GM18520 (cell line): ENCODE results near the gene KRTAP19-8.

Source experiments
- ATAC-seq: cut with Tn5 transposase; IDR thresholded peaks from one replicate; pipeline ENCODE4 v1.9.1; 2021; ENCODE audit not compliant: unreplicated experiment

The KRTAP19-8 gene, protein sequence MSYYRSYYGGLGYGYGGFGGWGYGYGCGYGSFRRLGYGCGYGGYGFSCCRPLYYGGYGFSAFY

DNA sequence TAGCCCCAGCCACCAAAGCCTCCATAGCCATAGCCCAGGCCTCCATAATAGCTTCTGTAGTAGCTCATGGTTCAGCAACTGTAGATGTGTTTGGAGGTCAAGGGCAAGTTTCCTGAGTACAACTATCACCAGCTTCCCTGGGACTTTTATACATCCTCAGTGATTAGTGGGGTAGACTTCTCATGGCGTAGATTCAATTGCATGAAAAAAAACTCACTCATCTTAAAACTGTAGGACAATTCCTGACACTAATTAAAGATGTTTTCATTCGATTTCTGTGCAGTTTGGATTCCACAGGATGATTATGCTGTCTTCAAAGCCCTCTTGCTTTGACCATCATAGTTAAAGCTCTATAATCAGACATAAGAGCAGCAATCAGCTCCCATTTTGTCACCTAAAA, at the start of gene KRTAP19-8:
Gene KRTAP19-8, minus strand, starts transcription at position 101 of the 400 bp plus-strand sequence. Its CDS starts 33 bp downstream, at position 68.
- no peak for ATAC-seq

DNA sequence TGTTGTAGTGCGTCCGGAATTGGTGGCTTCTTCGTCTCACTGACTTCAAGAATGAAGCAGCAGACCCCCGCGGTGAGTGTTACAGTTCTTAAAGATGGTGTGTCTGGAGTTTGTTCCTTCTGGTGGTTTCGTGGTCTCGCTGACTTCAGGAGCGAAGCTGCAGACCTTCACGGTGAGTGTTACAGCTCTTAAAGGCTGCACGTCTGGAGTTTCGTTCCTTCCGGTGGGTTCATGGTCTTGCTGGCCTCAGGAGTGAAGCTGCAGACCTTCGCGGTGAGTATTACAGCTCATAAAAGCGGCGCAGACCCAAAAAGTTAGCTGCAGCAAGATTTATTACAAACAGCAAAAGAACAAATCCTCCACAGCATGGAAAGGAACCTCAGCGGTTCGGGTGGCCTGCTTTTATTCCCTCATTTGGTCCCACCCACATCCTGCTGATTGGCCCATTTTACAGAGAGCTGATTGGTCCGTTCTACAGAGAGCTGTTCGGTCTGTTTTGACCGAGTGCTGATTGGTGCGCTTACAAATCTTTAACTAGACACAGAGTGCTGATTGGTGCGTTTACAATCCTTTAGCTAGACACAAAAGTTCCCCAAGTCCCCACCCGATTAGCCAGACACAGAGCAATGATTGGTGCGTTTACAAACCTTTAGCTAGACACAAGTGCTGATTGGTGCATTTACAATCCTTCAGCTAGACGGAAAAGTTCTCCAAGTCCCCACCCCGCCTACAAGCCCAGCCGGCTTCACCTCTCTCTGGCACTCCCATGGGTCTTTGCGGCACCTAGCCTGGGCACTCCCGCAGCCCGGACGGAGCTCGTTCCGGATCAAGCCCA, 49.6 kb upstream of the KRTAP19-8 start:
- no peak for ATAC-seq

DNA sequence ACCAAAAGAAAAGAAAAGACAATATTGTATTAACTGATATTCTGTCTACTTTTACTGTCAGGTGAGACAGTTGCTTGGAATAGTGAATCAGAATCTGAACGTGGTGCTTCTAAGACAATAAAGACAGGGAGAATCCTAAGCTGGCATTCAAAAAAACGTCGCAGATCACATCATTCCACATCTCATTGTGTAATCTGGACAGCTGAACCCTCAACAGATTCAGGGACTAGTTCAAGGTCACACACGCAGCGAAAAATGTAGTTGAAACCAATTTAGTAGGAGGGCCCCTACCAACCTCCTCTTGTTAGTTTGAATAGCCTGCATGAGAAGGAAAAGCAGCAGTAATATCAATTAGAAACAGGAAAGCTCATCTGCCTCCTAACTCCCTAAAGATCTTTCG, 46.4 kb upstream of the KRTAP19-8 start:
- no peak for ATAC-seq

DNA sequence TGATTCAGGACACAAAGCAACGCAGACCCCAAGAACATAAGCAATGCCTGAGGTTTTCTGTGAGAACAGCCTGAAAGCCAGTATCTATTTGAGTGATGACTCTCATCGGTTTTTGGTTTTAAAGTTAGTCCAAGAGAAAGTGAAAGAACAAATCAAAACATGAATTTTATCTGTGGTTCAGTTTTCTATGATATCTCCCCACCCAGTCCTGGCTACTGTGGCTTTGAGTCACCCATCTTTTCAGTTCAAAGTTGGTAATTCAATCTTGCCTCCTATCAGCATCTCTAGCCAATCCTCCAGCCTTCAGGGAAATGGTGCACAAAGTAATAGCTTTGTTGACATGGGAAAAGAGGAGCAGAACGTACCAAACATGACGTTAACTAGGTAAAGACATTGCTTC, 40.5 kb upstream of the KRTAP19-8 start:
- ATAC-seq: peak; percentile 79

DNA sequence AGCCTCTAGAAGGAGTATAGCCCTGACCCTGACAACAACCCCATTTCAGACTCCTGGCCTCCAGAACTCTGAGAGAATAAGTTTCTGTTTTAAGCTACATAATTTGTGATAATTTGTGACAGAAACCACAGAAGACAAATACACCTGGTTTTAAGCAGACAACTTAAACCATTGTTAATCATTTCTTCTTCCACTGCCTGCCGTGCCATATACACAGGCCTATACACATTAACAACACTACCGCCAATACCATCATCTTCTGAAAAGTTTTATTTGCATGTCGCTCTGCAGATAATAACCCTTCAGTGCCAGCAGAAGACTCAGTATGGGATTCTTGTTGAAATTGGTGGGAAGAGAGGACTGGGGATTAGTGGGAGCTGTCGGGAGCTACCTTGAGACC, 39.9 kb upstream of the KRTAP19-8 start:
- ATAC-seq: peak; percentile 11

DNA sequence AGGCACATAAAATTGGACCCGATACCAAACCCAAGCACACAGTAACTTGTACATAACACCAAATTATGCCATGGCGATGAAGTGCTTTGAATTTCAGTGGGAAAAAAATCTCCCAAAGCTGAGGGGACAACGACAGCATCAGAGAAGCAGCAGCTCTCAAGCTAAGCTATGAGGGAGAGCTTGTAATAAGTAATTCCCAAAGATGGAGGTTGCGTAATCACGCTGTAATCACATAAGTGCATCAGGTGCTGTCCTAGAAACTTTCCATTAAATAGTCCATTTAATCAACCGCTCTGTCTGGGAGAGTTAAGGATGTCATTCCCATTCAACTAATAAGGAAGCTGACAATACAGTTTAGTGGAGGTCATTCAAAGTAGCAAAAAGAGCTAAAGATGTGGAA, 37.6 kb upstream of the KRTAP19-8 start:
- ATAC-seq: no peak

DNA sequence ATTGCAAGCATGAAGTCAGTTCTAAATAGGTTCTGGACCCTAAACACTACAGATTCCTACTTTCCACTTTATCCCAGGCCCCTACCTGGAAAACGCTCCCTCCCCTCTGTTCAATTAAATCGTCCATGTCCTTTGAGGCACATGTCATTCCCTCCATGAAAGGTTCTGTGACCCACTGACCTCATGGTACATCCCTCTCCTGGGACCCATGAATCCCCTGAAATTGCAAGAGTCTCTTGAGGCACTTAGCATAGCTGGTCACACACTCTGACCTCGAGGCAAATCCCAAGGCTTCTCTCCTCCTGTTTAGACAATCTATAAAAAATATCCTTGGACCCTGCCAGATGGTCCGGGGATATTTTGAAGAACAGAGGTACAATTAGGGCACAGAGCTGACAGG, 34.3 kb upstream of the KRTAP19-8 start:
- ATAC-seq: no peak

DNA sequence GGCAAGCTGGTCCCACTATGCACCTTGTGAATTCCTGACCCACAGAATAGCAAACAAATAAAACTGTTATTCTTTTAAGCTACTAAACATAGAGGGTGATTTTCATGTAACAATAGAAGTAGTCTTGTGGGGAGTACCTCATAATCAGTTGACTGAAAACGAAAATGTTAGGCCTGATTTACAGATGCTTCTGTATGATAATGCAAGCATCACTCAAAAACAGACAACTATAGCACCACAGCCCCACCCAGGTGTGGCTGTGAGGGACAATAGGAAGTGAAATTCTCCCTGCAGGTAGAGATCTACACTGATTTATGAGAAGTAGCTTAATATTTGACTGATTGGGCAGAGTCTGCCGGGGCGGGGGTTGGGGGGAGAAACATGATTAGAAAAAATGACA, 26.5 kb upstream of the KRTAP19-8 start:
- ATAC-seq: peak; percentile 58

DNA sequence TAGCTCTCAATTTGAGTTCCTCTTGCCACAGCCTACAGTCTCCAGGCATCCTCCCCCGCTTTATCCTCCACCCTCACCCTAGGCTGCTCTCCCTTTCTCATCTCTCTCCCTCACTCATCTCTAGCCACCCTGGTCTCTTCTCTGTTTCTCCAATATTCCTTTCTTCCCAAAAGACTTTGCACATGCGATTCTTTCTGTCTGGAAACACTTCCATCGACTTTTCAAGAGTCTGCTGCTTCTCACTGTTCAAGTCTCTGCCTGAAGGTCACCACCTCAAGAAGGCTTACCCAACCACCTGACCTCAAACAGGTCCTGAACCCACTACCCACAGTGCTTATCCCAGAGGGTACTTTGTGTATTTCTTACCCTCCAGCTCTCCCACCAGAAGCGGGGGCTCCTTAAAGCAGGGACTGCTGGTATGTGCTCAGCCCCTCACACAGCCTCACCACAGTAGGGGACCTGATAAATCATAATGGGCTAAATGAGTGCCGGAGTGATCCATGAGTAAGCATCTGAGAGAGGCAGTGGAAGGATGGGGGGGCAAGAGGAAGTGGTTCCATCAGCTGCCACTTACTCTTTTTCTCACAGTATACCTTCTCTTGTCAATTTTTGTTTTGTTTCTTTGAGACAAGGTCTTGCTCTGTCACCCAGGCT, 14.3 kb upstream of the KRTAP19-8 start:
- ATAC-seq: no peak

DNA sequence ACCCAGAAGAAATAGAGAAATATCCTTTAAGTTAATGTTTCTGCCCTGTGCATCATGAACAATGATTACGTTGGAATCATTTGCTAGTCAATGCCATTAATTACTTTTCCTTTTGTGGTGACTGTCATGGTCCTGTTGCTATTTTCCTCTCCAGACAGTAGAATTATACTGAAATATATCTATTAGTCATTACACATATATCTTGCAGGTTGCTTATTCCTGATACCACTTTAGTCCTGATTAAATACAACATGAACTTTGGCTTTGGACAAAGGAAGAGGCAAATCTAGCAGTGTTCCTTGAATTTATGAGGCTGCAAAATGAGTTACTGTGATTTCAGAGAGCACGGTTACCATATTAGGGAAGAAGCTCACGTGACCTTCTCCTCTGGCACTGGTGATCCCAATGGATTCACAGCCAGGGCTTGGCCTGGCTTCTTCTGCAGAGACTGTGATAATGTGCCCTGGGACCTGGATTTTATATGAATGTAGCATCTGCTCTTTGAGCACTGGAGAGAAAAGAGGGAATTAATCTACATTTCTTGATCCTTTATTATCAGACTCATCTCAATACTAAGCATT, 12.4 kb upstream of the KRTAP19-8 start:
- ATAC-seq: no peak

DNA sequence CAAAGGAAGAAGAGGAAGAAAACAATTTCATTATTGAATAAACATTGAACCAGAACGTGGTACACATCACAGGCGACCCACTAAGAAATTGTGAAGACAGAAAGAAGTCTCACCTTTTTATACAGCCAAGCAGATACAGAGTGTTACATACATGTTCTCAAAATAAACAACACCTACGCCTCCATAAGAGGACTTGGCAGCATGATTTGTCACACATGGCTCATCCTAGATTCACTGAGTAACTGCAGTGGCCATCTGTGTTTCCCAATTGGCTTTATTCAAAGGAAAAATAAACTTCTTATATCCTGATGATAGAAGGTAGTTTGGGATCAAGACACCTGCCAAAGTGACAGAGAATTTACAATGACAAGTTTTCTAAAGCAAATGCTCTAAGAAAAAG, 7.6 kb upstream of the KRTAP19-8 start:
- no peak for ATAC-seq

DNA sequence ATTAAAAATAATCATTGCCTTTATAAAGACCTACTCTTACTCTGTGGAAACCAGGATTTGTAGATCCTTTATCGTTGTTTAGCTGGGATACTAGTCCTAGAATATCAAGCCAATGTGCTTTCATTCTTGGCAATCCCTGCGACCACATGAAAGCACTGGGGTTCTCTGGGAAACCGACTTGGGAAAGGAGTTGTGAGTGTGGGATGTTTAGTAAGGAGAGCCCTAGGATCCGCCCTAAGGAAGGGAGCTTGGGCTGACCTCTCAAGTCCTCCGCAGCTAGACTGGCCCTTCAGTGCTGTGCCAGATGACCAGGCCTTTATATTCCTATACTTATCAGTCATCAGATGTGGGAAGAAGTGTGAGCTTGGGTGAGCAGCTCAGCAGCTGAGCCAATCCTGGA, 5.2 kb upstream of the KRTAP19-8 start:
- ATAC-seq: no peak

DNA sequence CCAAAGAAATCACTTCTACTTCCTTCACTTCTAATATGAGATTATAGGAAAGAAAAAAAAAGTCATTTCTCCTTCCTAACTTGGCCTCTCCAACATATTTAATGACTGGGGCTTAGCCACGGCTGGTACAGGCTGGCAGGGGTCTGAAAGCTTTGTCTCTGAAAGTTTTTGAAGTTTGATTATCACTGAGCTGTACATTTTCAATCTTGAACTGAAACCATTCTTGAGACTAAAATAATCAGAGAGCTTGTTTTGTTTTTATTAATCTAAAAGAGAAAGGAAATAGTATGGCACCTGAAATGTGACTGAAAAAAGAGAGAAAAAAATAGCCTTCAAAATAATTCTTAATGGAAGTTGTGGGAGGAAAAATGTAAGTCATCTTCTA, 3.8 kb upstream of the KRTAP19-8 start:
- ATAC-seq: no peak

DNA sequence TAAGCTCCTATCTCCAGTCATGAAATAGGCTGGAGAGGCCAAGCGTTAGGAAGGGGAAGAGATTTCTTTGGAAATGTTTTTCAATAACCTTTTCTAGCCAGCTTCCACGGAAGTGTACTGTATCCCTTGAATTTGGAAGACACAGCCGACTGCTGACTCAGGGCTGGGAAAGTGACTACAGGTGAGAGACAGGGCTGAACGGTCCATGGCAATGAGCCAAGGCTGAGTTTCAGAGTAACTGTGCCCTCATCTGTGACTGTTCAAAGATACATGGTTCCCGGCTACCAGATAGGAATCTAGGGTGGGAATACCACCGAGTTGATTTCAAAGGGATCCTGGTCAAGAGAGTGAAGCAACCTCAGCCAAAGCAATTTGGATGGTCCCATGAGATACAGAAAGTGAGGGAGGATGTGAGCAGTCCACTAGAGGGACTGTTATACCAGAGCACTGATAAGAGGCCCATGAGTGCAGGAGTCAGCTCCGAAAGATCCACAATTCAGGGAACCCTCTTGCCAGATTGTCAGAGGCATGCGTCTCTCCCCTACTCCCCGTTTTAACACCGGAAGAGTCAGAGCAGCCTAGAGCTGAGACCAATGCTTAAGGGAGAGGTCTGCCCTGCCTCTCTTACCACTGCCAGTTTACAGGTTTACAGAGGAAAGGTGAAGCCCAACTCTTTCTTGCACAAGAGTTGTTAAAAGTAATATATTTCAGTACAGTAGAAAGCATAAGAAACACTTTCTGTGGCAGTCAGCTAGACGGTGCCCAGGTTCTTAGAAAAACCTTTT, 3.2 kb upstream of the KRTAP19-8 start:
- no peak for ATAC-seq

DNA sequence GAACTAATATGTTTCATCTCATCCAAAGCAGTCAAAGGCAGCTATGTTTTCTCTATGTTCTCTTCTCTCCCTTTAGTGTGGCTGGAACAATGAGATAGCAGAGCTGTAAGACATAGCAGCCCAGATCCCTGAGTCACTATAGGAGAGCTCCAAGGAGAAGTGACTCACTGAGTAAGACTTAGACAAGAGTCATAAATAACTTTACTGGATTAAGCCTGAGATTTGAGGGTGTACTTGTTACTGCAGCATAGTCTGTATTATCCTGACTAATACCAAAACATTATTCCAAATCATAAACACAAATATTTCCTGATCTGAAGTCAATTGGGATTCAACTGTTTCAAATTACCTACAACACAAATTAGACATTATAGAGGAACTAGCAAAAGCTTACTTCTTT, 3.9 kb downstream of the KRTAP19-8 start:
- no peak for ATAC-seq

DNA sequence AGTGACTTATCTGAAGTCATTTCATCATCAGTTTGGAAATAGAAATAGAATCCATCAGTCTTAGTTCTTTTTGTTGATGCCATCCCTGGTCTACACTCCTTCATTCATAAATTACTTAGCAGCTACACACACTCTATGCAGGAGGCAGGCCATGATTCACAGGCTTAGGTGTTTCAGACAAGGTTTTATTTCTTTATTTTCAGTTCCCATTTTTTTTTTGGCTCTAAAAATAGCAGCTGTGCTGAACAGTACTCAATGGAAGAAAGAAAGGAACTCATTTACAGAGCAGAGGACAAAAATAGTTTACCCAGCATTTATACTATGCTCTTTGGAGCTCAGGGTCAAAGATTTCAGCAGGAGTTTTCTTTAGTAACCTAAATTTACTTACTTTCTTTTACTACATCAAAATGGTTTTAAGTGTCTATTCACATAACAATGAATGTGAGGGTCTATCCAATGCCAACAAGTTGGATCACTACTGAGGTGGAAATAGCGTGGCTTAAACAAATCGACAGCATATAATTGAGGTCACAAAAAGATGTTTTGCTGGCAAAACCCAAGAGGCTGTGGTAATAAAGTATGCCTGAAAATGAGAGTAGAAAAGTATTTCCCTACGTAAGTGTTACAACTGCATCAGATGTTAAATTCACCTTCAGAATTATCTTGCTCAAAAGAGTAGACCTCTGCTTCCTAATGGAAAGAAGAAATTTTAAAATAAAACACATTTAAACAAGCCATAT, 7.7 kb downstream of the KRTAP19-8 start:
- ATAC-seq: peak; percentile 70

DNA sequence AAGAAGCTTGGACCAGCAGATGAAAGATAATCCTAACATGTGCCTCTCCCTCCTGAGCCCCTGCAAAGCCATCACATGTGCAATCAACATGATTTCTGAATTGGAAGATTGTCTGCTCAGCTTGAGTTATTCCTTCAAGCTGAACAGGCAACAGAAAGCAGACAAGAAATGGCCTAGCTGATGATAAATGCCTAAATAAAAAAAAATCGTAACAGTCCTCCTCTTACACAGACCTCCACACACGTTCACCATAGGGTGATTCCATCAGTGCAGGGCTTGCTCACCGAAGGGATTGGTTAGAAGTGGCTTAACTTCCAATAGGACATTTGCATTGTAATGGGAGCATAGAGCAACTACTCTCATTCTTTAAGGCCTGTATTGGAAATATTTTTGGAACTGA, 14.6 kb downstream of the KRTAP19-8 start:
- no peak for ATAC-seq

DNA sequence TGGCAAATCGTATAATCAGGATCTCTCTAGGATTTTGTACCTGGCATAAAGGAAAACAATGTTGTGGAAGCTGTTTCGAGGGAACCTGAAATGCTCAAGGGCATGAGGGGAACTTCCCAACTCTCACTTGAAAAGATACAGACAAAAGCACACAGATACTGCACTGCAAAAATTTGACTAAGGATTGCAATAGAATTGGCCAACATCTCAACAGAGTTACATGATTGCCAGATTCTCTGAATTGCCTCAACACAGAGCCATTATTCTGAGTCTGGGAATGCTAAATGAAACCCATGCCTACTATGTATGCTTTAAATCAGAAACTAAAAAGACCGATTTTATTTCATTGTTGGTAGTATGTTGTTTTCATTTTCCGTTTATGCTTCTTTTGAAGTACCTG, 16.0 kb downstream of the KRTAP19-8 start:
- ATAC-seq: no peak

DNA sequence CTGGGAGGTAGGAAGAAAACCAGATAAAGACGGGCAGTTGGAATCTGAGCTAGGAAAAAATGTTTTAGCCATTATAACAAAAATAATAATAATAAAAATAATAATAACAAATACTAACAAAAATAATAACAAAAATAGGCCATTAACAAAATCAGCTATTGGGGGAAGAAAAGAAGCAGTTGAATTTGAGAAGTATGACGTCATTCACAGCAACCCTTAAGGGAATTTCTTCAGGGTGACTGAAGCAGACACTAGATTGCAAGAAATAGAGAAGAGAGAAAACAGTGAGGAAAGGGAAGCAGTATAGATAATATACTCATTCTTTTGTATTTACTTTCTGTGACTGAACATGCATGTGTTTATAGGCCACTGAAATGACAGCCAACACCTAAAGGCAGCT, 20.0 kb downstream of the KRTAP19-8 start:
- ATAC-seq: no peak

DNA sequence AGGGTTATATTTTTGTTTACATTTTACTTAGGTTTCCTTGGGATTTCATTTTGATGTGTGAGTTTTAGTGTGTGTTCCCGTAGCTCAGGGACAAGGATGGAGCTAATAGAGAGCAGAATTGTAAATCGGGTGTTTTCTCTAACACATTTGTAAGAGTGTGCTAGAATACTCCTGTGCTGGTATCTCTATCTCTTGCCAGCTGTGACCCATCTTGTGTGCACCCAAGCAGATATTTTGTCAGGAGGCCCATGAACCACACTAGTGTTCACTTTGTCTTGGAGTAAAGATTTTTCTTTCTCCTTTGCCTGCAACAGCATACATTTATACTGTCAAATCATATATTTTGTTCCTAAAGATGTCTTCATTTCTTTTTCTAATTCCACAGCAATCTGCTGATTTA, 23.4 kb downstream of the KRTAP19-8 start:
- ATAC-seq: no peak
